NCI-H748 treated with DMSO at 0.1 percent for 48 hours (cell line): Measurements from ENCODE around the gene HLA-B.
"Not testable (repeated sequence)": the region's sequence is repeated elsewhere in the genome, so short reads cannot be mapped to it uniquely, and the experiment has no call there.

Source experiments
- DNase-seq: peaks from one replicate; lab custom pipeline; 2025; lab: John Stamatoyannopoulos, UW

Gene HLA-B

DNA sequence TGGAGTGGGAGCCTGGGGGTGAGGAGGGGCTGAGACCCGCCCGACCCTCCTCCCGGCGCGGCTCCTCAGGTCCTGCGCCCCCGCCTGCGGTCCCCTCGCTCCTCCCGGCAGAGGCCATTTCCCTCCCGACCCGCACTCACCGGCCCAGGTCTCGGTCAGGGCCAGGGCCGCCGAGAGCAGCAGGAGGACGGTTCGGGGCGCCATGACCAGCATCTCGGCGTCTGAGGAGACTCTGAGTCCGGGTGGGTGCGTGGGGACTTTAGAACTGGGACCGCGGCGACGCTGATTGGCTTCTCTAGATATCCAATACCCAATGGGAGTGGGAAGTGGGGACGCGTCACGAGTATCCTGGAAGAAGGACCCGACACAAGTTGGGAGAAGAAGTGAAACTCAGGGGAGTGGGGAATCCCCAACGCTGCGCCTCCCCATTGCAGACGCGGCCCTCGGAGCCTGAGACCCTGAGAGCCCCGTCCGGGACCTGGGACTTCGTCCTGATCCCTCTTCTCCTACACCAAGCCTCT, at the start of gene HLA-B:
Gene HLA-B, minus strand, starts transcription at position 234 of the 521 bp plus-strand sequence. Its CDS starts 21 bp downstream, at position 213.
- peak; percentile 45 for DNase-seq

DNA sequence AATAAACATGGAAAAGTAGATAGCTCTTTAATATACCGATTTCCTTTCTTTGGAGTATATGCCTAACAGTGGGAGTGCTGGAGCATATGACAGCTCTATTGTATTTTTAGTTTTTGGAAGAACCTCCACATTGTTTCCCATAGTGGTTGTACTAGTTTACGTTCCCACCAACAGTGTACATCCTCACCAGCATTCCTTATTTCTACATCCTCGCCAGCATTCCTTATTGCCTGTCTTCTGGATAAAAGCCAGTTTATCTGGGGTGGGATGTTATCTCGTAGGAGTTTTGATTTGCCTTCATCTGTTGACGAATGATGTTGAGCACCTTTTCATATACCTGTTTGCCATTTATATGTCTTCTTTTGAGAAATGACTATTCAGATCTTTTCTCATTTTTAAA, 49.0 kb upstream of the HLA-B start:
- DNase-seq: no peak

DNA sequence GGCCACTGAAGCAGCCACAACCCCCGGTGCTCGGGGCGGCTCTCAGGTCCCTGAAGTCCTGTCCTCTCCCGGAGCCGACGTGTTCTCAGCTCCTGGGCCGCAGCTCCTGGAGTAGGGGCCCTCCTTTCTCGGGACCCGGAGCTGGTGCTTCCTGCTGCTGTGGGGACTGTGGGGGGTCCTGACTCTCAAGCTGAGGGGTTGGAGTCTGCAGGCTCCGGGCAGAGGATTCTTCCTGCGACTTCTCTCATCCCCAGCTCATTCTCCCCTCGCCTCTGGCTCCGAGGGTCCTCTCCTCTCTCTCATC, 47.0 kb upstream of the HLA-B start:
- not testable (repeated sequence) for DNase-seq

DNA sequence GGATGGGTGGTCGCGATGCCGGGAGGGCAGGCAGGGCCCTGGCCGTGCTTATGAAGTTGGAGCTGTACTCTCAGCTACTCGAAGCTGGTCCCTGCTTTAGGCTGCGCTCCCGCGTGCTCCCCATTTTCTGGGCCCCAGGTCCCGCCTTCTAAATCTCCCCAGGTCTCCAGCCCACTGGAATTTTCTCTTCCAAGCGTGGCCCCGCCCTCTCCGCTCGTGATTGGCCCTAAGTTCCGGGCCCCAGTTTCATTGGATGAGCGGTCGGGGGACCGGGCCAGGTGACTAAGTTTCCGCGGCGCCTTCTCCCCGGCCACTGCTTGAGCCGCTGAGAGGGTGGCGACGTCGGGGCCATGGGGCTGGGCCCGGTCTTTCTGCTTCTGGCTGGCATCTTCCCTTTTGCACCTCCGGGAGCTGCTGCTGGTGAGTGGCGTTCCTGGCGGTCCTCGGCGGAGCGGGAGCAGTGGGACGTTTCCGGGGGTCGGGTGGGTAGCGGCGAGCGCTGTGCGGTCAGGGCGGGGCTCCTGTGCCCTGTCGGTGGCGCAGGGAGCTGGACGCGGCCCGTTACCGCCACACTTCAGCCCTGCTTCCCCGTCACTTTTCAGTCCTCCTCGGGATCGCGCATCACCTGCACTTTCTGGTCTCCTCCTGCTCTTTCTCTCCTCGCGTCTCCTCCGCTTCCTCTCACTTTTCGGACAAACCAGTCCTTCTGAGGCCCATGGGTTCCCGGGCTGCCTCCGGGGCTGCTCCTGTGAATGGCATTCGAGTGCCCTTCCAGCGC, 46.5 kb upstream of the HLA-B start, which contains the start of gene MICA:
Gene MICA, plus strand, starts transcription at position 313 of the 778 bp plus-strand sequence. Its CDS starts 38 bp downstream, at position 351.
- peak; percentile 21 for DNase-seq

DNA sequence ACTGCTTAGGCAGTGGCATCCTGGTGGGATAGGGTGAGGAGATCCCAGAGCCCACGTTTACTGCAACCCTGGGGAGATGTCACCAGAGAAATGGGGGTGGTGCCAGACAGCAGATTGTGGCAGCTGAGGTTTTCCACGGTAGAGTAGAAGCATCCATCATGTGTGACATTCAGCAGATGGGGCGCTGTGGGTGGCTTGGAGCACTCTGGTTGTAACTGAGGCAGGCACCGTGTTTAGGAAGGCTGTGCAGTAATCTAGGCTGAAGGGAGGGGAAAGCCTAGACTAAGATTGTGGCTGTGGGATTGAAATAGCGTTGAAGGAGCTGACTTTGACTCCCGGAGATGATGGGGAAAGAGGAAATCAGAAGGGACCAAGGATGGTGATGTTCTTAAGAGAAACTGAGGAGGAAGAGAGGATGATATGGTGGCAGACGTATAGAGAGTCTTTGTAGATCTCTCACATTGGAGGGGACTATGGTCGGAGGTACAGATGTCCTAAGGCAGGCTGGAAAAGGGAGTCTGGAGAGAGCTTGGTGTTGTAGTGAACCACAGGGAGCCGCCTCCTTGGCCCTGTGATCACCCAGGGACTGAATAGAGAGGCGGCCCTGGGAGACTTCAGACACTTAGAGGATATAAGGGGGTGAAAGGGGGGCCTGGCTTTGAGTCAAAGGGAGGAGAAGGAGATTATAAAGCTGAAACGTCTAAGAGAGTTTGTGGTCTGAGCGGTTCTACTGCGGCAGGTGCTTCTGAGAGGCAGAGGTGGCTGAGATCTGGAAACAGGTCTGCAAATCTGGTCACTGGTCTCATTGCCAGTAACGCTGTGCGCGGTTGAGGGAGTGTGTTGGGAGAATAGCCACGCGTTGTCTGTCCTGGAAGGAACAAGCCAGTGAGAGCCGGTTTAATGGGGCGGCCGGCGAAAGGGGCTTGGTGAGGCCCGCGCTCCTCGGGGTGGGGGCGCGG, 45.6 kb upstream of the HLA-B start:
- DNase-seq: no peak

DNA sequence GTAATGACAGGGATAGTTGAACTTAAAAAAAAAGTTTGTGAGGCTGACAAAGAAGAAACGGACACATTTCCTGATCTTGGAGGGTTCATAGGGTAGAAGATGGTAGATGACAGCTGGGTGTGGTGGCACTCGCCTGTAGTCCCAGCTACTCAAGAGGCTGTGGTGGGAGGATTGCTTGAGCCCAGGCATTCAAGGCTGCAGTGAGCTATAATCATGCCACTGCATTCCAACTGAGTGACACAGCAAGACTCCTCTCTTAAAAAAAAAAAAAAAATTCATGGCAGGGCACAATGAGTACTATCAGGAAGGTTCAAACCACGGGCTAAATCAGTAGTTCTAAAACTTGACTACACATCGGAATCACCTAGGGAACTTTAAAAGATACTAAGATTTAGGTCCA, 44.4 kb upstream of the HLA-B start:
- no peak for DNase-seq

DNA sequence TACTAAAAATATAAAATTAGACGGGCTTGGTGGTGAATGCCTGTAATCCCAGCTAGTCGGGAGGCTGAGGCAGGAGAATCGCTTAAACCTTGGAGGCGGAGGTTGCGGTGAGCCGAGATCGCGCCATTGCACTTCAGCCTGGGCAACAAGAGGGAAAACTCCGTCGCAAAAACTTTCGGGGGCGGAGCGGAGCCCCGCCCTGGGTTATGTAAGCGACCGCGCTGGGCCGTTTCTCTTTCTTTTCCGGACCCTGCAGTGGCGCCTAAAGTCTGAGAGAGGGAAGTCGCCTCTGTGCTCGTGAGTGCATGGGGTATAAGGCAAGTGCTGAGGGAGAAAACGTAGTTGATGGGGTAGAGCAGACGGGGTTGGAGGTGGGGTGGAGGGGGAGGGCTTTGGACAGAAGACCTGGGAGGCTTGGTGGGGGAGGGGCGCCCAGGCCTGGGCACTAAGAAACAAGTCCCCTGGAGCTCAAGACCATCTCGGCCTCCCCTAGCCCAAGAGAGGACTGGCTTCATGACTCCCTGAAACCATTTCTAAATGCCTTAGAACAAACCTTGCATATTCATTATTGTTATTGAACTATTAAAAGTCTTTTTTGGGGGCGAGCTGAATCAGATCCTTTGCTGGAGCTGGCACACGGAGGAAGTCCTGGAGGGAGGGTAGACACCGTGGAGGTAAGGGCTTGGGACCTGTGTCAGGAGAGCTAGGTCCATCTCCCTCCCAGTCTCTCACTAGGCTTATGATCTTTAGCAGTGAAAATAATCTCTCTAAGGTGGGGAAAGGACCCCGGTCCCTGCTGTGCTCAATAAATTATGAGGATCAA, 43.7 kb upstream of the HLA-B start:
- DNase-seq: no peak

DNA sequence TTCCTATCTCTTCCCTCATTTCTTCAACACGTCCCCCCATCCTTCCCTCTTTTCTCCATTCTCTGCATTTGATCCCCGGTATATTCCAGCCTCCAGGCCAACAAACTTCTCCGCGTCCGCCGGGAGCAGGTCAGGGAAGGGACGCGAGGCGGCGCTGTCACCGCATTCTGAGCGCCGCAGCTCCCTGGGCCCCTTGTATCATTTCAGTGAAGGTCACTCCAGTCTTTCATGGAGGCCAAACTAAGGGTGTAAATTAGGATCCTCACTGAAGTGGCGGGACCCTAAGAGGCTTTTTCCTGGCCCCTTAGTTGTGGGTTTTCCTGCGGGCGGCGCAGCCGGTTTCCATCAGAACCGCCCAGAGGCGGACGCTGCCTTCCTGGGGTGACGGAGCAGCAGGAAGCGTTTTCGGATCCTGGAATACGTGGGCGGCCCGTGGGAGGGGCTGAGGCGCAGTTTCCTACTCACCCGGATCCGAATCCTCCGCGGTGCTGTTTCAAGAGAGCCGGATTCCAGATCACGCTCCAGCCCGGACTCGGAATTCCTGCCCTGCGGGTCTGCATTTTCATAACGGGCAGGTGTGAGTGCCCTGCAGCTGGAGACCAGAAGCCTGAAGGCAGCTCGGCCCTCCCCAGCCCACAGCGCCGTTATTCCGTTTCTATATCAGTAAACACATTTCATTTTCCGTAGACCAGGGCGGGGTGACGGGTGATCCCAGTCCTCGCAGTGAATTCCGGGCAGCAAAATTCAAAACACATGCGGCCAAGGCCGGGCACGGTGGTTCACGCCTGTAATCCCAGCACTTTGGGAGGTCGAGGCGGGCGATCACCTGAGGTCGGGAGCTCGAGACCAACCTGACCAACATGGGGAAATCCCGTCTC, 42.8 kb upstream of the HLA-B start:
- peak; percentile 29 for DNase-seq

DNA sequence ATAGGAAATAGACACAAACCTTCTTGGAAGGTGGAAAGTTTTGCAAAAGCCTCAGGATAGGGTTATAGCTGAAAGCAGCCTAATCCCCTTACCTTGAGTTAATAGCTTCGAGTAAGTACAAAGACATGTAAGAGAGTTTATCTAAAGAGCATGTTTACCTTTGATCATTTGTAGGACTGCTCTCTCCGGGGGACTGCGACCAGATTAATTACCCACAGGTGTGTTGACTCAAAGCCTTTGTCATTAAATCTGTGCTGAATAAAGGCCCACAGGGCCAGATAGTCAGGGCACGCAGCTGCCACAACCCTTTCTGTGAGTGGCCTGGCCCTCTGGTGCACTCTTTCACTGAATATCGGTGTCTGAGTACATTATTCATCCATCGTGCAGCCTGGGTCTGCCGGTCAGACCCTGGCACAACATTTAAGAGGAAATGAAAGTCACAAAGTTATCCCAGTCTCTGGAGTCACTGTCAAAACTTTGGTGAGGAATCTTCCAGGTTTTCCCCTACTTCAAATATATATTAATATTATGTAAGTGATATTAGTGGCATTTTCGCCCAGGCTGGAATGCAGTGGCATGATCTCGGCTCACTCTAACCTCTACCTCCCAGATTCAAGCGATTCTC, 41.0 kb upstream of the HLA-B start:
- no peak for DNase-seq

DNA sequence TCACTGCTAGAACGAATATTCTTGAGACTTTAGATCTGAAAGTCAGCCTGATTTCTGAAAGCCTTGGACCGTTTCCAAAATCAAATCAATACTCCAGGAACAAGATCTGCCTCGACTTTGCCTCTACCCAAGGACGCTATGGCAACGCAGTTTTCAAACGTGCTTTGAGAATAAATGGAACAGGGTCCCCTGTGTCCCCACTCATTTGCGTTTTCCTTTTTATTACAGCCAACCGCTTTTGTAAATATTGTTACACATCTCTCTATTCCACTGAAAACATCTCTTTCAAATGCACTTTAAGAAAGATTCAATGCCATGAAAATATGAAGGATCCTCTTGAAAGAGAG, 40.1 kb upstream of the HLA-B start:
- not testable (repeated sequence) for DNase-seq

DNA sequence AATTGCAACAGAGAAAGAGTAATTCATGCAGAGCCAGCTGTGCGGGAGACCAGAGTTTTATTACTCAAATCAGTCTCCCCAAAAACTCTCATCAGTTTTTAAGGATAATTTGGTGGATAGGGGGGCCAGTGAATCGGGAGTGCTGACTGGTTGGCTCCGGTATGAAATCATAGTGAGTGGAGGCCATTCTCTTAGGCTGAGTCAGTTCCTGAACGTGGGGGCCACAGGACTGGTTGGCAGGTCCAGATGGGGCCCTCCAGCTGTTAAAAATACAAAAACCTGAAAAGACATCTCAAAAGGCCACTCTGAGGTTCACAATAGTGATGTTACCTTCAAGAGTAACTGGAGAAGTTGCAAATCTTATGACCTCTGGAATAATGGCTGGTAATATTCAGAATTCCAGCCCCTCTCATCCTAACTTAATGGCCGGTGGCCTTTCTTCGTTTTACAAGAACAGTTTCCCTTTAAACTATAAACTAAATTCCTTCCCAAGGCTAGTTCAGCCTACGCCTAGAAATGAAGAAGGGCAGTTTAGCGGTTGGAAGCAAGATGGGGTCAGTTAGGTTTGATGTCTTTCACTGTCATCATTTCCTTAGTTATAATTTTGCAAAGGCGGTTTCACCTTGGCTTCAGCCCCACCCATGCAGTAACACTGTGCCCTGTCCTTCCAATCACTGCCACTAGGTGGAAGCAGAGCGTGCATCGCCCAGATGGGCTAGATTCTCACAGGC, 39.6 kb upstream of the HLA-B start:
- peak; percentile 45 for DNase-seq

DNA sequence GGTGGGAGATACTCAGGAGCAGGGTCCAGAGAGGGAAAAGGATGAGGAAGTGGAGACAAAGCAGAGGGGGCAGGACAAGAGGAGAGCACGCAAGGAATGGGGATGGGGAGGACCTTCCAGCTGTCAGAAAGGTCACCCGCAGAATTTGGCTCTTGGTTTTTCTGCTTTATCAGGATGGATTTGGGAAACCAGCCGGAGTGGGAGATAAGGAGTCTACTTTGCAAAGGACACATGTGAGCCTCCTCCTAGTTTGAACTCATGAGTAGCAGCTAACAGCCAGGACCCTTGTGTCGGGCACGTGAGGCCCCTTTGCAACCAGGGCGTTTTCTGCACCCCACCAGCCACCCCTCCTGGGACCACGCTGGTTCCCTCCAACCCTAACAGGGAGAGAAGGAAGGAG, 38.9 kb upstream of the HLA-B start:
- no peak for DNase-seq

DNA sequence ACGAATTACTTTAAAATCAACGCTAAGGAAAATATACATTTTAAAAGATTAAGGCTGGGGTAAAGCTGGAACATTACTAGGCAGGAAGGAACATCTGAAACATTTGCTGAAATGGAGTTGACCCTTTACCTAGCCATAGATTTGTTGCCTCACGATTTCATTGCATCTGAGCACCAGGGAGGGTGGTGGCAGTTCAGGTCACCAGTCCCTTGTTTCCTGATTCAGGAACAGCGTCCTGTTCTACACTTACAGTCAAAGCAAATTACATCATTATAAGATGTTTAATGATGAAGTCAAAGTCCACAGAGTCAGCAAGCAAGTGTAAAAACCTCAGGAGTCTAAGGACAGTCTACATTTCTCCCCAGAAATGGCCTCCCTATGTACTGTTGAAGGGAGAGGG, 37.4 kb upstream of the HLA-B start:
- no peak for DNase-seq

DNA sequence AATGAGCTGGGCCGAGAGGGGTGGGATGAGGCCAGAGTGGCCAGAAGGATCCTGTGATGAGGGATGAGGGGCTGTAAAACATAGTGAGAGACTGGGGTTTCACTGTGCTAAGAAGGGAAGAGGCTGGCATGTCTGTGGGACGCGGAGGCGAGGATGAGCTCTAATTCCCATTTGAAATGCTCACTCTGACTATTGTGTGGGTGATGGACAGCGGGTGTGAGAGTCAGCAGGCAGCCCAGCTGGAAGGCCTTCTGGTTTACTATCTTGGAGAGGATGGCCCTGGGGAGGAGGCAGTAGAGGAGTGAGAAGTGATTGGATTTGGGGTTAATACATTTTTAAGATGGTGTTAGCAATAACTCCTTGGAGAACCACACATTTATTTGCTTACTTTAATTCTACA, 37.0 kb upstream of the HLA-B start:
- DNase-seq: no peak

DNA sequence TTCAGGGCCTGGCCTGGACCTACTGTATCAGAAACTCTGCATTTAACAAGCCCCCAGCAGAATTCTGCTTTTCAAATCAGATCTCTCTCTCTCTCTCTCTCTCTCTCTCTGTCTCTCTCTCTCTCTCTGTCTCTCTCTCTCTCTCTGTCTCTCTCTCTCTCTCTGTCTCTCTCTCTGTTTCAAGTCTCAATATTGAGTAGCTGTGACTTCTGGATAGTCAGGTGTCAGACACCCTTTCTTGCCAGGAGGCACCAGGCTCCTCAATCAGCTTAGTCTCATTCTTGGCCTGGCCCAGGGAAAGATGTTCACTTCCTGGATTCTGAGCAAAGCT, 32.8 kb upstream of the HLA-B start:
- not testable (repeated sequence) for DNase-seq

DNA sequence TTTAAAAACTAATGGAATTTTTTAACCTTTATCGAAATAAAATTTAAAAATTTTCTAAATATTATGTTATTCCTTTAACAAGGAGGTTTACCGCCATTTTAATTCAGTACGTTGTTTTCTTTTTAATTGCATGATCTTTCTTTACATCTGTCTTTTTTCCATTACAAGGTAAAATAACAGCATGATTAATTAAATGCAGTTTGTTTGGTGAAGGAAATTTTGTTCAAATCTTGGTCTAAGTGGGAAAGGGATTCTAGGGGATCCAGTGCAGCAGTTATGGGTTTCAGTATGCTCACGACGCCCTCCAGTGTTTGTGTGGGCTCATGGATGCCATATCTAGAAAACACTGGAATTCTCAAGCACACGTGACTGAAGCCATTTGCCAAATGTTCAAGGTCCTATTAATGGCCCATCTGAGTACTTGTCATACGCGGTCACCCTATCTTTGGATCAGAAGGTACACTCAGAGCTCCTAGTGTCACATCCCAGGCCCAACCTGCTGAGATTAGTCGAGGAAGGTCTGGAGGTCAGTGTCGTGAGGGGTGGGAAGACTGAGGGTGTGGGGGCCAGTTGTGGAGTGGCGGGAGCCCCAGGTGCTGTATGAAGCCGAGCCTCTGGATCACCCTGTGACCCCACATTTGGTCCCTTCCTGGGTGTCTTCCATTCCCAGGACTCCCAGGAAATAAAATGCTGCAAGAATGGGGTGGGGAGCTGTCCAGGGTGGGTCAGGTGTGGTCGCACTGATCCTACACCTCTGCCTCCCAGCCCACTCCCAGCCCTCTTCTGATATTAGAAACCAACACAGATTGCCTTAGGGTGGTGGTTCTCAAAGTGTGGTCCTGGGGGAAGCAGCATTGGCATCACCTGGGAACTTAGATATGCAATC, 32.2 kb upstream of the HLA-B start:
- DNase-seq: not testable (repeated sequence)

DNA sequence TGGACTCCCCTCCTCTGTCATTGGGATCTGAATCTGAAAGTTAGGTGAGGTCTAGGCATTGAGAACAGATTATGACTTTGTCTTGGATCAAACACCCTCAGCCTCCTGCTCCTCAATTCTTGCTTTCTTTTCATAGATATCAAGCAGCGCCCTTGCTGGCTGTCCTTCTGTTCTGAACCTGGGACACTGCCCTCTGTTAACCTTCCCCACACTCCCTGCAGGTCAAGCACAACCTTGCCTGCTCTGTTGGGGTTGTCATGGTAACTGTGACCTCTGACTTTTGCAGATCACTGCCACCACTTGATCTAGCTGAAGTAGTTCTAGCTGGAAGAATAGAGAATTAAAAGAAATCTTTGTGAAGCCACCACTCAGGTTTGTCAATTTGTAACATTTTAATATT, 30.0 kb upstream of the HLA-B start:
- DNase-seq: no peak

DNA sequence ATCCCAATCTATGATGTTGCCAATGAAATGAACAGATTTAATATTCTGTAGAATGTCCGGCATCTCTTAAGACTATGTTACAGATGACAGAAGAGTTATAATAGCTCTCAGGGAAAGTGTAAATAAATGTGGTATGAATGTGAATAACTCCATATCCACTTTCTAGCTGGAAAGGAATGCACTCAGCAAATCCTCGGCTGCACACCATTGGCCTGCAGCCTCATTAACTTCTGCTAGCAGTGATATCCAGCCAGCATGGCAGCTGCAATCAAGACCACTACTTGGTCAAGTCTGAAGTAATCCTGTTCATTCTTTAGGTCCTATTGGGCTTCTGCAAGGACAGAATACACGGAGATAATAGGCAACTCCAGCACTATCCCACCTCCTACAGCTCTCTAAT, 29.1 kb upstream of the HLA-B start:
- DNase-seq: no peak

DNA sequence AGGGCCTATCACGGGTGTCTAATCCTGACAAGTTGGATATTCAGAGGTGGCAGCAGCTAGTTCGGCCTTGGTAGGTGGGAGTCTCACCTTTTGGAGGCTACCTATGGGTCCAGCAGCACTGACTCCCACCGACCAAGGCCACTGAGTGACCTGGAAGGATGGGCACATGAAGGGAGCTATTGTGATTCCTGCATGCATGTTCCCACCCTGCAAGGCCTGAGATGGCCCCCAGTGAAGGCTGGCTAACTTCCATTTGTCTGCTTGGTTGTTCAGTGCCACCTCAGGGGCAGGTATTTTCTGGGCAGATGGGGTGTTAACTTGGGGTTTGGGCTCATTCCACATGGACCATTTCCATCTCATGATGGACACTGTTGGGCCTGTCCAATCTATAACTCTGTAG, 28.1 kb upstream of the HLA-B start:
- no peak for DNase-seq
